GM23338 (cell line): ENCODE results near the gene RAB8B.

ENCODE experiments used
- CREB1 ChIP-seq: fragments of 250-450 bp; sonication (Bioruptor Pico); IDR thresholded peaks from 2 replicates; pipeline ENCODE4 v1.5.0; 2020; ENCODE audit warnings: low read depth, mild to moderate bottlenecking, moderate library complexity
- EZH2 ChIP-seq: fragments of 200-600 bp; sonication (generic); IDR thresholded peaks from one replicate; pipeline ENCODE4 v1.8.0; 2017; ENCODE audit warnings: antibody characterized with exemption, mild to moderate bottlenecking, low read depth; ENCODE audit not compliant: unreplicated experiment
- EZH2phosphoT487 ChIP-seq: fragments of 200-600 bp; sonication (generic); IDR thresholded peaks from one replicate; pipeline ENCODE4 v1.8.1; 2018; ENCODE audit warnings: antibody characterized with exemption; ENCODE audit not compliant: unreplicated experiment
- JUNB ChIP-seq: IDR thresholded peaks from one replicate; pipeline ENCODE4 v1.6.1; 2016; ENCODE audit warnings: antibody characterized with exemption; ENCODE audit not compliant: unreplicated experiment
- POLR2AphosphoS5 ChIP-seq: IDR thresholded peaks from 2 replicates; pipeline ENCODE4 v1.6.1; 2016; ENCODE audit warnings: antibody characterized with exemption, low read depth
- REST ChIP-seq: IDR thresholded peaks from one replicate; pipeline ENCODE4 v1.6.1; 2018; ENCODE audit warnings: antibody characterized with exemption; ENCODE audit not compliant: unreplicated experiment
- ZNF331 ChIP-seq: fragments of 250-450 bp; sonication (Bioruptor Pico); IDR thresholded peaks from 2 replicates; pipeline ENCODE4 v1.5.0; 2020; ENCODE audit warnings: low read depth, mild to moderate bottlenecking, moderate library complexity
- TF ChIP-seq, protein P1 (sequence below), 2 experiments: fragments of 200-600 bp in 1 of 2; sonication (generic) in 1 of 2; conservative IDR thresholded peaks; 2 replicates each; pipeline versions ENCODE4 v1.5.1 to v1.6.1; 2016 to 2017; ENCODE audit warnings: antibody characterized with exemption in 2 of 2, low read depth in 2 of 2, mild to moderate bottlenecking in 2 of 2, moderate library complexity in 1 of 2

DNA sequence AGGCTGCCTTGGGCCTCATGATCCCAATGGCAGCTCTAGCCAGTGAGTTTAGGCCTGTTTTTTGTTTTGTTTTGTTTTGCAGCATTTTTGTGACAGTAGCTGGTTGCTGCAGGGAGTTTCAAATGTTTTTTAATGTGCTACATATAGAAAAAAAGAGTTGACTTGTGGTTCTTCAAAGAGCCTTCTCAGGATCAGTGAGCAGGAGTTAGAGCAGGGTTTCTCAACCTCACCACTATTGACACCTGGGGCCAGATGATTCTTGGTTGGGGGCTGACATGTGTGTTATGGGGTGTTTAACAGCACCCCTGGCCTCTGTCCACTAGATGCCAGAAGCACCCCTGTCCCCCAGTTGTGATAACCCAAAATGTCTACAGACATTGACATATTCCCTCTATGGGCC lies 105.9 kb downstream of the RAB8B start:
- TF ChIP-seq, protein P1, sequence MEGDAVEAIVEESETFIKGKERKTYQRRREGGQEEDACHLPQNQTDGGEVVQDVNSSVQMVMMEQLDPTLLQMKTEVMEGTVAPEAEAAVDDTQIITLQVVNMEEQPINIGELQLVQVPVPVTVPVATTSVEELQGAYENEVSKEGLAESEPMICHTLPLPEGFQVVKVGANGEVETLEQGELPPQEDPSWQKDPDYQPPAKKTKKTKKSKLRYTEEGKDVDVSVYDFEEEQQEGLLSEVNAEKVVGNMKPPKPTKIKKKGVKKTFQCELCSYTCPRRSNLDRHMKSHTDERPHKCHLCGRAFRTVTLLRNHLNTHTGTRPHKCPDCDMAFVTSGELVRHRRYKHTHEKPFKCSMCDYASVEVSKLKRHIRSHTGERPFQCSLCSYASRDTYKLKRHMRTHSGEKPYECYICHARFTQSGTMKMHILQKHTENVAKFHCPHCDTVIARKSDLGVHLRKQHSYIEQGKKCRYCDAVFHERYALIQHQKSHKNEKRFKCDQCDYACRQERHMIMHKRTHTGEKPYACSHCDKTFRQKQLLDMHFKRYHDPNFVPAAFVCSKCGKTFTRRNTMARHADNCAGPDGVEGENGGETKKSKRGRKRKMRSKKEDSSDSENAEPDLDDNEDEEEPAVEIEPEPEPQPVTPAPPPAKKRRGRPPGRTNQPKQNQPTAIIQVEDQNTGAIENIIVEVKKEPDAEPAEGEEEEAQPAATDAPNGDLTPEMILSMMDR (conservative IDR thresholded peaks at IDR 0.05; ENCODE audit: low read depth in 2 of 2), result no peak
- TF ChIP-seq EZH2phosphoT487 (no peak), POLR2AphosphoS5 (no peak), REST (no peak), CREB1 (CRISPR knock-in tag) (no peak), JUNB (no peak), EZH2 (no peak), ZNF331 (CRISPR knock-in tag) (no peak)
